A549 treated with Mapracorat at 1 μM for 4 hours (cell line): ENCODE data around the gene SLC43A1. TPM values are rescaled to one million over a fixed set of nuclear protein-coding genes. Genes with fewer than 3 reads are reported as not detected.

Experiments used
- total RNA-seq: library from RNA; stranded (reverse); fragments of 200-300 nt; extraction: Qiagen RNA extraction; gene quantifications from 5 replicates; pipeline ENCODE4 v1.2.3, GENCODE V29; 2022

Gene SLC43A1
- 2.1 to 3.3 TPM (median 2.6 TPM) in 5 replicates for total RNA-seq

DNA sequence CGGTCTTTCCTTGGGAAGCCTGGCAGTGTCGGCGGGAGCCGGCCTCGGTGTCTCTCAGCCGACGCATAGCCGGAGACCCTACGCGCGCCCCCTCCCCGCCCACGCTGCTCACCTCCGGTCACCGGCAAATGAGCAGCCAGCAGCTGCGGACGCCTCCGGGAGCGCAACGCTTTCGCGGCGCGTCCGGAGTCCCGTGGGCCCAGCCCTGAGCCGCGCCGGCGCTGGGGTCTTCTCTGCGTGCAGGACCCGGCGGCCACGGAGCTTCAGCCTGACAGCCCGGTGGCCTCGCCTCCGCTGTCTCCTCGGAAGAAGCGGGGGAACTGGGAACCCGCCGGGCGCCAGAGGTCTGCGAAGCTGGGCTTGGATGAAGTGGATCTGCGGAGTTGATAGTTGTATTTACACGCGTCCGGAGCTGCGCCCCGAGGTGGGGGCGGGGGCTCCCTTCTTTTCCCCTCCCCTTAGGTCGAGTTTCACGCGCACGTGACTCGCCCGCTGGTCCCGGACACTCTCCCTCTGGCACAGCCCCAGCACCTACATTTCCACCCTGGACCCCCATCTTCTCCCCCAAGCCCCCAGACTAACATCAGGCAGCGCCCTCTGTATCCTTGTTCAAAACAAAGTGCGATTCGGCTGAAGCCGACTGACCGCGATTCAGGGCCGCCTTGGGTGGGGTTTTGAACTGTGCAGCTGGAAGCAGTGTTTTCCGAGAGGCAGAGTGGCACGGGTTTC lies at the start of gene SLC43A1:
SLC43A1 (minus strand) TSS at position 371 of the 729 bp plus-strand sequence. CDS start 1,591 bp downstream, outside the sequence.

DNA sequence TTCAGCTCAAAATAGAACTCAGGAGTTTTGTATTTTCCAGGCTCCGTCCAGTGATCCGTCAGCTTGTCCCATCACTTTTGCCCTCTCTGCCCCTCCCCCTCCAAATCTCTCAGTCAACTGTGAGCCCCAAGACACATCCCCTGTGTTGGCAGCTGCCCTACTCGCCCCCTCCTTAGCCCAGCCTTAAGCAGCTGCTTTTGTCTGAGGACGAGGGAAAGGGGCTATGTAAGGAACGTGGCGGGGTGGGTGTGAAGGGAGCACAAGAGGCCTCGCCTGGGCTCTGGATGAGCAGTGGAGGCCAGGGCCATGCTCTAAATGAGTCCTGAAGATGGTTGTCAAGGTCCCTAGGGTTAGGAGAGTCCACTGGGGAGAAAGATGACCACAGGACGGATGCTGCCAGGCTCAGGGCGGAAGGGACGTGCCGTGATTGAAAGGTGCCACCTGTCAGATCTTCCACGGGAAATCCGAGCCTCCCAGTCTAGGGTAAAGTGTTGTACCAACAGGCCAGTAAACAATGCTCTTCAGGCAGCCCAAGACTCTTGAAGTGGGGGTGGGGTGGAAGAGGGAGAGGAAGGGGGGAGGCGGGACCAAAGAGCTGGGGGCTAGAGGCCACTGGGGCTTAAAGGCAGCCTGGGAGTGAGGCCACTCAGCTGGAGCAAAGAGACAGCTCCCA lies 21.6 kb upstream of the SLC43A1 start, which contains the start of gene SMTNL1:
SMTNL1 (plus strand) TSS at position 649 of the 673 bp plus-strand sequence. CDS start 5,048 bp downstream, outside the sequence.

DNA sequence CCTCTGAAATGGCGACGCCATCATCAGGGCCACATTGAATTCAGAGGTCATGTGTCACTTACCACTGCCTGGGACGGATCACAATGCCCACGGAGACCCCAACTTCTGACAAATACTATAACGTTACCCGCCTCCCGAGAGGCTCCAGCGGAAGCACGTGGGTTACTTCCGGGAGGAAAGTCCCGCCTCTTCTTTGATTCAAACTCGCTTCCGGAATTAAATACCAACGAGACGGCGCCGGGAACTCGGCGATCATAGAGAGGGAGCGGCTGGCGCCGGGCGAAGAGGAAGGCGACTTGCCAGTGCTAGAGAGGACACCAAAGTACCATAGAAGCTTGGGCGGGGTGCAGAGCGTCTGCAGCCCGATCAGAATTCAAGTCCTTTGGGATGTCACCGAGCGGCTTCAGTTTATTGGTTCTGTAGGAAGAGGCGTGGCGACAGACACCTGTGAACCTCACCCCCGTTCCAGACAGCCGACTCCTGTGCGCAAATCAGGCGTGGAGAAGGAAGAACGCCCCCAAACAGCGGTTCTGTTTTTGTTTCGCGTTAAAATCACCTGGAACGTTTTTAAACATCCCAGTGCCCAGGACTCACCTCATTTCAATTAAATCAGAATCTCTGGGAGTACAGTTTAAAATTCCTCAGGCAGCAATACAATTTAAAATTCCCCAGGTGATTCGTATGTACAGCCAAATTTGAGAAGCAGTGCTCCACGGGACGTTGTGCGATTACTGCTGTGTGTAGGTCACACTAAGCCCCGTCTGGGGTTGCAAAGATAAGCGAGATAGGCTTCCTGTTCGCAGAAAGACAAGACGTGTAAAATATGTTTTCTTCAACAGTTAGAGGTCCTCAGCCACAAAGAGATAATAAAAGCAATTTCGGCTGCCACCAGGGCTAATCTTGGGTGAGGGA lies 15.3 kb upstream of the SLC43A1 start, which contains the start of gene TIMM10:
TIMM10 (minus strand) TSS at position 159 of the 912 bp plus-strand sequence. CDS start 565 bp downstream, outside the sequence.

DNA sequence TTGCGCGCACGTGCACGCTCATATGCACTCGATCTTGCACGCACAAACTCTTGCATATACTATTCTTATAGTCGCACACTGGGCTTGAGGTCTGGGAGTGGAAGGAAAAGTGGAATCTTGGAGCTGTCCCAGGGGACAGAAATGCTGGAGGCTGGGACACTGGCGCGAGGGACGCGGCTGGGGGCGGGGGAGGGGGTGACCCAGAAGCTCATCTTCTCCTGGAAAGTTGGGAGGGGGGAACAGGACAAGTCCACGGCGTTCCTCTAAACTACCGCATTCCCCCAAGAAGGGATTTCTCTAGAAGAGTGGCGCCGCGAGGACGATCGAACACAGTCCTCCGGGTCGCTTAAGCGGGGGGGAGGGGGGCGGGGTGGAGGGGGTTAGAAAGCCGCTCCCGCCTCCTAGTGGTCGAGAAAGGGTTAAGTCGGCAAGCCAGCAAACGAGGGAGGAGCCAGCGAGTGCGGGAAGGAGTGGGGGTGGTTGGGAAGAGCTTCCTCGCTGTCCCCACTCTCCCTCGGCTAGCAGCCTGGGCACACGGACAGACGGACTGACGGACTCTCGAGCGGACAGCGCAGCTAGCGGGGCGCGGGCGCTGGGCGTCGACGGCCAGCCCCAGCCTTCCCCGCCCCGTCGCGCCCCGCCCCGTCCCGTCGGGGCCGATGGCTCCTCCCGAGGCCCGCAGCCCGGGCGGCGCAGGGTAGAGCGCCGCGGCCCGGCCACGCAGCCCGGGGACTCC lies 55.3 kb downstream of the SLC43A1 start, which contains the start of gene RTN4RL2:
RTN4RL2 (plus strand) TSS at position 507 of the 736 bp plus-strand sequence. CDS start 338 bp downstream, outside the sequence.

Other genes starting within 250 kb of the SLC43A1 start
- 69.6 to 91.9 TPM (median 88.9 TPM) in 5 replicates for gene TNKS1BP1, start 190.8 kb downstream of the SLC43A1 start, total RNA-seq
- 202 to 254 TPM (median 221 TPM) in 5 replicates for gene SSRP1, start 179.8 kb downstream of the SLC43A1 start, total RNA-seq
- gene P2RX3, start 177.3 kb downstream of the SLC43A1 start, total RNA-seq, result 0.10 to 0.29 TPM (median 0.18 TPM) in 5 replicates
- not detected in 5 replicates for gene PRG3, start 134.6 kb downstream of the SLC43A1 start, total RNA-seq
- not detected in 5 replicates for gene PRG2, start 125.1 kb downstream of the SLC43A1 start, total RNA-seq
- 0.26 to 0.55 TPM (median 0.45 TPM) in 5 replicates for gene SLC43A3, start 88.6 kb downstream of the SLC43A1 start, total RNA-seq
- 49.0 to 100 TPM (median 88.4 TPM) in 5 replicates for gene RTN4RL2, start 55.2 kb downstream of the SLC43A1 start, total RNA-seq
- 146 to 173 TPM (median 158 TPM) in 5 replicates for gene TIMM10, start 15.1 kb upstream of the SLC43A1 start, total RNA-seq
- gene SMTNL1, start 21.9 kb upstream of the SLC43A1 start, total RNA-seq, result not detected in 5 replicates
- gene UBE2L6, start 52.0 kb upstream of the SLC43A1 start, total RNA-seq, result 34.7 to 42.5 TPM (median 39.8 TPM) in 5 replicates
- 0.63 to 1.0 TPM (median 0.83 TPM) in 5 replicates for gene SERPING1, start 82.0 kb upstream of the SLC43A1 start, total RNA-seq
- 0.13 to 0.41 TPM (median 0.18 TPM) in 5 replicates for gene YPEL4, start 134.2 kb upstream of the SLC43A1 start, total RNA-seq
- 26.8 to 28.8 TPM (median 28.0 TPM) in 5 replicates for gene CLP1, start 142.1 kb upstream of the SLC43A1 start, total RNA-seq
- gene ZDHHC5, start 152.4 kb upstream of the SLC43A1 start, total RNA-seq, result 68.3 to 76.4 TPM (median 69.7 TPM) in 5 replicates
- 26.3 to 33.5 TPM (median 30.9 TPM) in 5 replicates for gene MED19, start 196.5 kb upstream of the SLC43A1 start, total RNA-seq
- gene TMX2, start 196.9 kb upstream of the SLC43A1 start, total RNA-seq, result 143 to 164 TPM (median 150 TPM) in 5 replicates
- gene SELENOH, start 225.8 kb upstream of the SLC43A1 start, total RNA-seq, result 113 to 155 TPM (median 142 TPM) in 5 replicates
- not detected in 5 replicates for gene BTBD18, start 236.1 kb upstream of the SLC43A1 start, total RNA-seq
- gene CTNND1, start 246.1 kb upstream of the SLC43A1 start, total RNA-seq, result 53.6 to 65.9 TPM (median 63.4 TPM) in 5 replicates